M059J (cell line): ENCODE measurements around the gene TNS3. TPM values are rescaled to one million over a fixed set of nuclear protein-coding genes. Genes with fewer than 3 reads are reported as not detected.

Experiments used
- DNase-seq: peaks from one replicate; pipeline ENCODE4 v3.0.0-alpha.2; 2012; ENCODE audit warnings: low read depth
- total RNA-seq: library from RNA; depleted of rRNA; stranded (reverse); fragments of >200 nt; shearing (Covaris generic); gene quantifications from 2 replicates; pipeline ENCODE4 v1.2.3, GENCODE V29; 2014

The TNS3 gene
- total RNA-seq, 1 experiment from 2014 or later: 115 TPM

DNA sequence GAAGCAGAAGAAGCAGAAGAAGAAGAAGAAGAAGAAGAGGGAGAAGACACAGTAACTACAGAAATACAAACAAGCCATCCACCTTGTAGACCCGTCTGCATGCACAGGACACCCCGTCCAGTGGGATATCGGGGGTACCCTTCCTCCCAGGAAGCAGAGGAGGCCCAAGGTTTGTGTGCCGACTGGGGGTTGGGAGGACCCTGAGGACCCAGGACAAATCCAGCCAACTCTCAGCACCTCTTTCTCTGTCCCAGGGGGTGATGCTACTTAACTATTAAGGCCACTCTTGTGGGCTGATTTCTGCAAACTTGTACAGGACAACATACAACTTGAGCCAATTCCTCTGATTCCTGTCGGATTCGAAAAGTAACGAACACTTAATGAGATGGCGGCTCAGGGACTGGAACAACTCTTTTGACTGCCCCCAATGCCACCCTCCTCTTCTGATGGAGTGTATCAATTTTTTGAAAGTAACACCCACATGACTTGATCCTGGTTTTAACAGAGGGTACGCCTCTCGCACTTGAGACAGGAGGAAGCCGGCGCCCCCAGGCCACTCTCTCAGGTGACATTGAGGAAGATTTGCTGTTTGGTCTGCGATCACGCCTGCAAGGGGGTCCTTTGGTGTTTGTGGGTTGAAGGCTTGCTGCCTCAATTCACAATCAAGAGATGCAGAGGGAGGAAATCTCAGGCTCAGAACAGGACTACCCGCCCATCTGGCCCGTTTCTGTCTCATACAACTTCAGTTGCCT, 192.6 kb downstream of the TNS3 start:
- no peak for DNase-seq

DNA sequence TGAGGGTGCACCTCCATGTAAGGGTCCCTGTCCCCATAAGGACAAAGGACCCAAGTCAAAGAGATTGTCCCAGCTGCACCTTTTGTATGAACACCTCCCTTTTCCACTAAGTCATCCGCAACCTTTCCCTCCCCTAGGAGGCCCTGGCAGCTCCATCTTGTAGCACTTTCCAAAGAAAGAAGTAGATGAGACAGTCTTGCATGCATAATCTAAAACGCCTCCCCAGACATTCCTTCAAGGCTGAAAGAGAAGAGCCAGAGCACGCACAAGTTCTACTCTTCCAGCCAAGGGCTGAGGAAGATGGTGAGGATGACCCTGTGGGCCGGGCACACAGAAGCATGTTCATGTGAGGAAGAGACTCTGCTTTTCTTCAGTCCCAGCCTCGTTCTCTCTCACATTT, 194.4 kb downstream of the TNS3 start:
- no peak for DNase-seq

DNA sequence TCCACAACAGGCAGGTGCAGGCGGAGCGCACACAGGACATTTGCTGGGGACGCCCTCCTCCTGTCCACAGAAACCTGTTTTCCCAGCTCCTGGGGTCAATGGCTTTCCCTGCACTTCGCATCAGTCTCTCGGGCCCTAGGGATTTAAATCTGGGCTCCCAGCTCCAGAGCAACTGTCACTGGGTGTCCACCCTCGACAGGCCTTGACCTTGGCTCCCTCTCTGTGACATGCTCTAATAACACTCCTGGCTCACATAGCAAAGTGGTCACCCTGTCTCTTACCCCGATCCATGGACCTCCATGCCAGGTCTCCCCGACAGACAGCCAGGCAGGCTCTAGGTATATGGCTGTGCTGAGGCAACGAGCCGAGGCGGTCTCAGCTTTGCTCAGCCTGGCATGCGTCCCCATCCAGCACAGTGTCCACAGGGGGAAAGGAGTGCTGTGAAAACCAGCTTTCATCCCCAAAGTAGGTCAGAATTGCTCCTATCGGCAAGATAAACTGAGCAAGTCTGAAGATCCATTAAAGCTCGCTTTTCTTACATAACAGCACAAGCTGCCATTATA, 195.6 kb downstream of the TNS3 start:
- DNase-seq: no peak

DNA sequence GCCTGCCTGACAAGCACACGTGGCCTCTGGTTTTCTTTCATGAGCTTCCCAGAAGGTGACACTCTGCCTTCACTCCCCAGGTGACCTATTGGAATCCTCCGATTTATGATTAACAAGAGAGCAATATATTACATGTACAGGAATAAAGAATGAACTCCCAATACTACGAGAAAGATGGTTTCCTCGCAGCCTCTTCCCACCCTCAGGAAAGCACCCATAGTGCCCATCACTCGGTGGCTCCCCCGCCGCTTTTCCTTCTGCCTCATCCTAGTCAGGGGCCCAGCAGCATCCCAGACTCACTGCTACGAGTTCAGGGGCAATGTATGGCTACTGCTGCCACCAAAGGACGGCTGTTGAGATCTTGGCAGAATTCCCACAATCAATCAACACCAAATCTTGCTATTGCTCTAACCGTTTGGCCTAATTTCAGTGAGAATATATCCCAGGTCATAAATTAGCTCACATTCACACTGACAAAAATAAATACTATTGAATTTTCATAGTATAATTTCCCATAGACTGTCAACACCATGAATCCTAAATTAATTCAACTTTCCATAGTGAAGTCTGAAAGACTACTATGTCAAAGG, 196.3 kb downstream of the TNS3 start:
- DNase-seq: no peak

DNA sequence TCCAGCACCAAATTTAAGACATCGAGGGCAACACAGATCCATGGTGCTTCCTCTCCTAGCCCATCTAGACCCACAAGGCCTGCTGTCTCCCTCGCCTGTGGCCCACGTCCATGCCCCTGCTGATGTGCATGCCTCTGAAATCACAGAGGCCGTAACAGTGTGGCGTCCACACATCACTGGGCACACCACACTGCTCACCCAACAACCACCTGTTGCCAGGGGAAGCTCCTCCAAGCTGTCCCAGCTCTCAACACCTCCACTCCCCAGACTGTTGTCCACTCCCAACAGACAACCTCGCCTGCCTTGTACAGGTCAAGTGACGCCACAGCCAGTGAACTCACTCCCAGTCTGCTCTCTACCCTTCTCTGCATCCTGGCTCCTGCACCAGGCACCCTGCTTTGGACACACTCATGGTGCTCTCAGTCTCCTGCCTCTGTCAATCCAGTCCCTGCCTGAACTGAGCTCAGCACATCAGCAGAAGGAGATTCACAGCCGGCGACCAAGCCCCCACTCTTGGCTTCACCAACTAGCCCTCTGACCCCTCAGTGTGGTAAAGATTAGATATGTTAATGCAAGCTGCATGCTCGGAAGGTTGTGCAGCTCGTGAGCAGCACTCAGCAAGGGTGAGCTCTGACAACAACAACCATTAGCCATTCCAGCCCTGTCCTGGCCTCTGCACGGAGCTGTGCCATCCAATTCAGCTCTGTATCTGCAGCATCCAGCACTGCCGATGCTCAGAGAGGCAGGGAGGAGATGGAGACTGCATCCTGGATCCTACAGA, 197.0 kb downstream of the TNS3 start:
- no peak for DNase-seq

DNA sequence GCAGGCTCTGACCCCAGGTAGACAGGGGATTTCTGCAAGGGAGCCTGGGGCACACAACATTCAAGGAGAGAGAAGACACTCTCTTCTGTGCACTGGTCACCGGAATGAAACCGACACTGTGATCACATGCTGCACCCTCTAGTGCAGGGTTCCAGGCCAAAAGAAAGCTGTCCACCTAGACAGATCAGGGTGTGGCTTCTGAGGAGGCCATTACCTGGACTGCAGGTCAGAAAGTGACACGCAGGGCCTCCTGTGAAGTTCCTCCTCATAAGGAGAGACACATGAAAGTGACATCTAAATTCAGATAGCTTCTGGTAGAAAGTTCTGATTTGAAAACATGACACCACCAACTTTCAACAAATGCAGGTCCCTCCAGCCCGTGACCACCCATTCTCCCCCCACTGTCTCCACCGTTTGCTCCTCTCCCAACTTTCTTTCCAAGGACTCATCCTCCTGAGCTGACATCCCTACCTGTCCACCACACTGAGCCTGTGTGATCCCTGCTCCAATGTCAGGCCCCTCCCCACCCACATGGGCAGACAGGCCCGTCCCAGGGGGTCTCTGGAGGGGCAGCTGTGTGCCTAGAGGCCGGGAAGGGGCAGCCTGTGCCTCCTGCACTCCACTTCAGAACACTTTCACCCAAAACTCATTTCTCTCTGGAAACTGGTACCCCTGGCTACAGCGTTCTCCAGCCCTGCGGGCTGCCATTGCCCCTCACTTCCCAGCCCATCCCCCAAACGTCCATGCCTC, 198.0 kb downstream of the TNS3 start:
- DNase-seq: no peak

DNA sequence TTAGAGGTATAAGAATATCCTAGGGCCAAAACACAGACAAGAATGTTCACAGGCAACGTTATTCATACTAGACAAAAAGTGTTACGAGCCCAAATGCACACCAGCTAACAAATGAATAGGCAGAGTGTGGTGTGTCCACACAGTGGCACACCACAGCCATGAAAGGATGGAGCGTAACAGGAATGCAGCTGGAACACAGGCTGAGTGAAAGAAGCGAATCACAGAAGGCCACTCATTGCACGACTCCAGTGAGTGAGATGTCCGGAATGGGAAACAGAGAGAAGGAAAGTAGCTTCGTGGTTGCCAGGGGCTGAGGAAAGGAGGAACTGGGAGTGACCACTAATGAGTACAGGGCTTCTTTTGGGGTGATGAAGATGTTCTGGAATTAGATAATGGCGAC, 198.8 kb downstream of the TNS3 start:
- no peak for DNase-seq

DNA sequence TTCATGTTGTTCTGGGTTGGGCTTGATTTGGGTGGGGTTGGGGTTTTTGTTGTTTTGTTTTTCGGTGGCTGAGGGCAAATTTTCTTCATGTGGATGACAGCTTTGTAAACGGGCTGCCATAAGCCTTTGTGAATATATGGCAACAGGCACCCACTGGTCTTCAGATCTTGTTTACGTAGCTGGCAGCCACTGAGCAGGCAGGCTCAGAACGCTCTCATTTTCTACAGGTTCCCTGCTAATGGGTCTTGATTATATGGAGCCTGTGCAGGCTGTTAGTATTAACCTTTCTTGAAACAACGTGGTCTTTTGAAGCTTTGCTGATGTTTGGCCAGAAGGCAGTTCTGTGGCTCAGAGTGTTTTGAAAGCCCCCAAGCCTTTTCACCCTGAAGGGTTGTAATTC, 199.7 kb downstream of the TNS3 start:
- DNase-seq: no peak

DNA sequence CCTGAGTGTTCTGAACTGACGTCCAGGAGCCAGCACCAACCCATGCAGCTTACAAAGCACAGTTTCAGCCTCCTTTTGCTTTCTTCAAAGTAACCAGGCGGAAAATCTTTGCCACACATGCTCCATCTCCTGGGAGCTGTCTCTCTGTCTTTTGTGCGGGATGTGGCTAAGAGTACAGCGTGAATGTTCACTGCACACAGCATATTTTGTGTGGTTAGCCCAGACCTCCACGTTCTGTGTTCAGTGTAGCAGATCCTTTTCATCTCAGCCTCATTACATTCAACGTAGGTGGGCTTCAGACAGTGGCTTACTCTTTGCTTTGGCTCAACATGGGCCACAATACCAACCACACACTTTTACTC, 200.8 kb downstream of the TNS3 start:
- DNase-seq: no peak

DNA sequence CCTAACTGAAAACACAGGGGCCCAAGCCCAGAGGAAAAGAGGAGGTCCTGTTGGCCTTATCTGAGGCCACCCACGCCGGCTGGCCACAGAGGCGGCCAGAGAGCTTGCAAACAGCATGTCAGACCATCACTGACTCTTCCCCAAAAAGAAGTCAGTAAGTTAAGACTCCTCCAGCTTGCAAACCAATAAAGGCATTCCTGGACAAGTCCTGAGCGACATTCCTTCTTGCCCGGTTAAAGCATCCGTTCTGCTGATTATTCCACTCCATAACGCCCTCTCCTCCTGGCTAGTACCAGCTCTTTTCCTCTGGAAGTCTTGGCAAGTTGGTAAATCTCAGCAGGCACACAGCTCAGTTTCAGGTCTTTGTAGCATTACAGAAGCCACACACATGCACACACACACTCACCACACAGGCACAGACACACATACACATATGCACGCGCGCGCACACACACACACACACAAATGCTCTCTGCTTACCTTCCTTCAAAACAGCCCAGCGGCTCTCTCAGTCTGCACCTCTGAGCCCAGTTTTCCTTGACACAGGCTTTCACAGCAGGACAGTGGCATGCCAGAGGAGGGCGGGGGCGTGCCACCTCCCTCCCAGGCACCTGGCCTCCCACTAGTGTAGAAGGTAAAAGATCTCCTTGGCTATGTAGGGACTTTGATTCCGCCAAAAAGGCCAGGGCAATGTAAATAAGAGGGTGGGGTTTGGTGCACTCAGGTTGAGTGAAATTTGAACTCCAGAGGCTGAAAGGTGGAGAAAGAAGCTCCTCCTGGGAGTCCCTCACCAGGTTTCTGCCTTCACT, 201.4 kb downstream of the TNS3 start:
- DNase-seq: peak; percentile 65

DNA sequence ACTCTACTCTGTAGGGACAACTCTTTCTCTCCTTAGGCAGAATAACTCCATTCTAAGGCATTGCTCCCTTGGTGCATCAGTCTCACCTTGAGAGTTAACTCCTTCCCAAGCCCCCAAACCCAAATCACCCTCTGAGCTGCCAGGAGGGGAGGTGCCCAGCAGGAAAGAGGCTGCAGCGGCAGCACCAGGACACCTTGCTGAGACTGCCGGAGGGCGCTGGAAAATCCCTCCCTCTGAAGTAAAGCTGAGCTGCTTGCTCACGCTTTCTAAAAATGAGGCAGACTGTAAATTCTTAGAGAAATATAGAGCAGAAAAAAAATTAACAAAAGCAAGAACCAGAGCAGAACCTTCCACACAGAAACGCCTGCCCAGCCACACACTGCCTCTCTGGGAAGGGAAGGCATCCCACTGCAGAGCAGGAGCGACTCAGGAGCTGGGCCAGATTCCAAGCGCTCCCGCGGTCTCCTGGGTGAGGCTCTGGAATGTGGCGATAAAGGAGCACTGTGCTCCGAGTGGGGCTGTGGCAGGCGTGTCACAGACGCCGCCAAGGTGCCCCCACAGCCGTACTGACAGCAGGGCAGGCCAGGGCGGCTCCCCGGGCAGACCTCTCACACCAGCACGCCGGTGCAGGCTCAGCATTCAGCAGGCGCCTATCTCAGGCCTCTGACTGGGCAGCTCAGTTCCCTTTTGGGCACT, 202.1 kb downstream of the TNS3 start:
- peak; percentile 85 for DNase-seq

DNA sequence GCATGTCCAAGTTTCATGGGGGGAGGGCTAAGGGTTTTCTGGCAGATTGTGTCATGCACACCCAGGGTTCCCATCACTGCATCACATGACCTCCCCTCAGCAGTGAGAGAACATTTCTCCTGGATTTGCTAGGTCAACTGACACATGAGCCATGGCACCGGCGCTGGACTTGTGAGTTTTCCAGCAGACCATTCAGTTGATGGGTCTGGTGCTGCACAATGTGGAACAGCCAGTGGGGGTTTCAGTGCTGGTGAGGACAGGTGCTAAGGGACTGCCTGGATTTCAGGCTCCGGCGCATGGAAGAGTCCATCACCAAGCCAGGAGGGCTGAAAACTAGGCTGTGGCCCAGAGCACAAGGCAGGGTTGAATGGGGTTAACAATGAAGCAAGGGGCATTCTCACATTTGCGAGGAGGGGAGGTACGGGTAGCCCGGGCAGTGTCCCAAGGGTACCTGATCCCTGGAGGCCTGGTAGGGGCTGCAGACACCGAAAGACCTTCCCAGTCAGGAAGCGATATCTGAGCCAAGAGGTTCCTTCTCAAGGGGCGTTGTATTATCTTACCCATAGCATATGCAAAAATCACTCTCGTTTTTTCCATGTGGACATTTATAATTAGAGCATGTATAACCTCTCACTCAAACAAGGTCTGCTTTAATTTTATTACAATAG, 203.0 kb downstream of the TNS3 start:
- DNase-seq: no peak

DNA sequence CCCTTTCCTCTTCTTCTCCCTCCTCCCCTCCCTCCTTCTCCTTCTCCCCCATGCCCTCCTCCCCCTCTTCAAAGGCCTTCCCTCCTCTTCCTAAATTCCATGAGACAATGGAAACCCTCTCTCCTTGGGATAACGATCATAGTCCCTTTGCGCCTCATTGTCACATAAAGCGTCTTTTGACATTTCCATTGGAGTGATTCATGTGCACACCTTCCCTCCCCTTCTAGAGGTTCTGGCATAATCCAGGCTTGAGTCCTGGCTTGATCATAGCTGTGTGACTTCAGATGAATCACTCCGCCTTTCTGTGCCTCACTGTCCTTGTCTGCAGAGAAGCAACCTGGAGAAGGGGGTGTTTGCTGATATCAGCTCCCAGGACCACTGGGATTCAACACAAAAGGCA, 204.2 kb downstream of the TNS3 start:
- no peak for DNase-seq

DNA sequence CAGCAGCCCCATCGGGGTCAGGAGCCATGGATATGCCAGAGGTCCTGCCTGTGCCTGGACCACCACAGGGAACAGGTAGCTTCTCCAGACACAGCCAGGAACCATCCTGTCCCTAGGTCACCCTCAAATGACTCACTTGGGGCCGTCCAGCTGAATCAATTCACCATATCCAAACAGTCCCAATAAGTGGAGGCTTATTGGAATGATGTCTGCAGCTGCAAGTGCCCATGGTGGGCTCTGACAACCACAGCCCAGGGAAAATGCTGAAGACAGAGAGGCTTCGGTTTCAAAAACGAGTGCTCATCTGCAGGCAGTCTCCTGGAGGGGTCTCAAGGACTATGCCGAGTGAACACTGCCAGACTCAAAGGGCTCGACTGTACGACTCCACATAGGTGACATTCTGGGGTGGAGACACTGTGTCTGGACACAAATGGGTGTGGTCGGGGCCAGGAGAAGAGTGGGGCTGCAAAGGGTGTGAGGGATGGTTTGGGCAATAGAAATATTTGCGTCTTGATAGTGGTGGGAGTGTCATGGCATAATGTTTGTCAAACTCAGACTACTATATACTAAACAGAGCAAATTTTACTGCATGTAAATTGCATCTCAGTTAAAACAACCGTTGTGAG, 204.8 kb downstream of the TNS3 start:
- no peak for DNase-seq

DNA sequence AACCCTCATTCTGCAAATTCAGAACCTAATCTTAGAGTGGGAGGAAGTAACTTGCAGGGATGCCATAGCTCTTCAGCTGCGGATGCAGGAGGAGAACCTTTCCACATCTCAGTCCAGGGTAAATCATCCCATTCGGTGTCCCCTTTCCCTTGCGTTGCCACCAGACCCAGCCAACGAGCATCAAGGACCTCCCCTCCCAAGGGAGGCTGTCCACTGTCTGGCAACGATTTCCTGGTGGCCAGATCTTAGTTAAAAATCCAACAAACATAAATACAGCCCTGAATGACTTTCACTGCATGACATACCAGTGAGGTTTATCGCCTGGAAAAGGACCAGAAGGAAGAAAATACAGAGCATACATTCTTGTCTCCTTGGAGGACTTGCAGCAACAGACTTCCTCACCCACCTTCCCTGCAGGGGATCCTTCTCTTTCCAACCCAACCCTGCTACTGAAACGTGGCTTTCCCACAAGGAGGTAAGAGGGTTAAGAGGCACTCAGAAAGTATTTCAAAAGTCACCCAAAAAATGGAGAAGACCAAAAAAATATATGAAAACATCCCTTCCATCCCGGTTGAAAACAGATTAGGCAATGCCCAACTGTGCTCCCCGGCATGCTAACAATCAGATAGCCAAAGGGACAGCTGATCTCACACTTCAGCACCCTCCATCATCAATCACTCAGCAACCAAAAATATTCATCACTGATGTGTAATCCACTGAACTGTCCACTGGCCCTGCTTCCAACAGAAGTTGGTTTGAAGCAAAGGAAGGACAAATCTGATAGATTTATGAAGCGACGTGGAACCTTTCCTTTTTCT, 206.6 kb downstream of the TNS3 start:
- no peak for DNase-seq

DNA sequence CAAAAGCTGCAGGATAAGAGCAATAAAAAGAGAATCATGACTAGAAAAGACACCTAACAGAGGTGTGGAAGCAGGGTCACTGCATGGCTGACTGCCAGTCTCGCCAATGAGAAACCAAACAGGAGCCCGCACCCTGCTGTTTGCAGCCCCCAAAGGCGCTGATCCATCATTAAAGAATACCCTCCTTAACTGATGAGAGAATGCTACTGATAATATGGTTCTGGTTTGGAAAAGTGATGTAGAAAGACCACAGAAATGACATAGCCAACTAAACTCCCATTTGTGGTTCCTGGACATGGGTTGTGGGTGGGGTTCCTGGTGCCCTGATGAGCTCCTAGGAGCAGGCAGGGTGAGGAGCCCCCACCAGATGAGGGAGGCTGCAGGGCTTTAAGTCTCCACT, 207.4 kb downstream of the TNS3 start:
- no peak for DNase-seq

DNA sequence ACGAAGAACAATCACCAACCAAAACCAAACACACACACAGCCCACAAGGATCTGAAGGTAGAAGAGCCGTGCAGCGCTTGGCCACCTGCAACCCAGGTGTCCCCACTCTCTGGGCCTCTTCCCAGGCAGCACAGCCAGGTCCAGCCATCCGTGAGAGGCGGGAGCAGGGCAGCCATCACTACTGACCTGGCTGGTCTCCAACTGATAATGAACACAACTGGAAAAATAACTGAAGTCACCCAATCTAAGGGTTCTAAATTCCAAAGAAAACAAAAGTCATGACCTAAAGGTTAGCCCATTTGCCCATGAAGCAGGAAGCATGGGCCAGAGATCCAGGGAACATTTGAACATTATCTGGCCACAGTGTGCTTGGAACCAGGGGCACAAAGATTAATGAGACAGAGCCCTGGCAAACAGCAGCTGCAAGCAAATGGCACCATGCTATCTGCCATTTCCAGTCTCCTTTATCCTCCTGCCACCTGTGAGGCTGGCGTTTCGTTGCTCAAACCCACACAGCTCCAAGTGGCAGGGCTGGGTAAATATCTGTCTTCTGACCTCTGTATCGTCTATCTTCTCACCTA, 207.9 kb downstream of the TNS3 start:
- DNase-seq: no peak

DNA sequence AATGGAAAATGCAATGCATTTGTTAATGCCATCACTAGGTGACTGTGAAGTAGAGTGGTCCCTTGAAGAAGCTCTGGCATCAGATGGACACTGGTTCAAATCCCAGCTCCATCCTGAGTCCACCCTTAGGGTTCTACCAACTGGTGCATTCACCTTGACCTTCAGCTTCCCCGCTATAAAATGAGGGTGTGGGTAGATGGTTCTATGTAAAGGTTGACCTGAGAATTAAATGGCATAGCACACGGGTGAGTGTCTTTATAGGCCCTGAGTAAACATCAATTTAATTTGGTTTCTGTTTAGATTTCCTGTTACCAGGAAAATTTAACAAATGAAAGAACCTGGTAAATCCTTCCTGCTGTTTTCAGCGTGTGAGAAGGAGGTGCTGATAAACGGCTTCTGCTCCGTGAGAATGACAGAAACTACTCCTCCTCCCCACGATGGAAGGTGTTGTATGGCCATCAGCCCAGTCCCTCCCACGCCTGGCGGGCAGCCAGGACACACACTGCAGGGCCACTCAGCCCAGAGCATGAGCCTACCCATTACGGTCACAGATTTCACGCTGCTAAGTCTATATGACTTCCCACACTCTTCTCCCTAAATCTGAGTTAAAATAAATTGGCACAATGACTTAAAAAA, 210.1 kb downstream of the TNS3 start:
- peak; percentile 13 for DNase-seq
